GM21737 (cell line): ENCODE measurements around the gene SPATS2L.
"Not testable (repeated sequence)": the region's sequence is repeated elsewhere in the genome, so short reads cannot be mapped to it uniquely, and the experiment has no call there.

ENCODE experiments used
- ATAC-seq: cut with Tn5 transposase; IDR thresholded peaks from one replicate; pipeline ENCODE4 v1.9.1; 2021; ENCODE audit warnings: mild to moderate bottlenecking, moderate library complexity; ENCODE audit not compliant: unreplicated experiment

SPATS2L gene

DNA sequence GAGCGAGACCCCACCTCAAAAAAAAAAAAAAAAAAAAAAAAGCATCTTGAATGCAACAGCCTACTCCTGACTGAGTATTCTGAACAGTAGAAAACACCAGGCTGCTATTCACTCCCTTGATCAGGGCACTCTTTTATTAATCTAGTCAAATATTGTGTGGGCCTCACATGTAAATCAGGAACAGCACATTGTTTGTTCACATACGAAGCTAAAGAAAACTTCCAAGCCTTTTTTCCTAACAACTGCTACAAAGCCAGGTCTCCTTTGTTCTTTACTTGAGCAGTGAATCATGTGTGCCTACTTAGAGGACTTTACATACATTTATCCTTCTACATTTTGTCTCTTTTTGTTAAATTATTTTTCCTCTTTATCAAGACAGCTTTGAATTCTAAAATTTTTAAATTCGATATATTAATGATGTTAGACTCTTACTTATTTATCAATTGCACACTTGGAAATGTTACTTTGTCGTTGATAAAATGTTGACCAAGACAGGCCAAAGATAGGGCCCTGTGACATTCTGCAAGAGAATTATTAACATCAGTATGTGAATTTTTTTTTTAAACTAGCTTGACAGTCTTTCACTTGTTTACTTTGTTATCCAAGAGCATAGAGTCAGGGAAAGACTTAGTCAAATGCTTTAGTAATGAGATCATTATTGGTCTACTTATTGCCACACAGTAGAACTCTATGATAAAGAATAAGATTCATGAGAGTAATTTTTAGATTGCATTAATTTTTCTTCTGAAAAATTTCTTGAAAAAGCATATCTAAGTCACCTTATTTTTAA, 13.2 kb downstream of the SPATS2L start:
- ATAC-seq = no peak

- ATAC-seq = no peak
Measured at GRCh38 chr2:200320344-200320743, 13.9 kb downstream of the SPATS2L start.

DNA sequence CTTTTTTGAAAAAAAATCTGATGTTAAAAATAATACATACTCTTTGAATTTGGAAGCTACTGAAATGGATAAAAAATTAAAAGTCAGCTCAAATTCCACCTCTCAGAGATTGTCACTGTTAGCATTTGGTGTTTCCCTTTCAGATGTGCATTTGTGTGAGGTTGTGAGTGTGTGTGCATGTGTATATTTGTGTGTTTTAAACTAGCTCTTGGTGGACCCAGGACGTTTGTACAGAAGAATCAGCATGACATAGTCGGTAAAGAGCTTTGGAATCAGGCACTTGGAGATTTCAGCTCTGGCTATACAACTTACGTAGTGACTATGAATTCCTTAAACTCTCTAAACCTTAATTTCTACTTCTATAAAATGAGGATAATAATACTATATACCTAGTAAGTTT, 14.5 kb downstream of the SPATS2L start:
- no peak for ATAC-seq

GRCh38 chr2:200321780-200322534, 15.5 kb downstream of the SPATS2L start:
- ATAC-seq = no peak

- ATAC-seq = no peak
Measured at GRCh38 chr2:200322607-200323006, 16.1 kb downstream of the SPATS2L start.

DNA sequence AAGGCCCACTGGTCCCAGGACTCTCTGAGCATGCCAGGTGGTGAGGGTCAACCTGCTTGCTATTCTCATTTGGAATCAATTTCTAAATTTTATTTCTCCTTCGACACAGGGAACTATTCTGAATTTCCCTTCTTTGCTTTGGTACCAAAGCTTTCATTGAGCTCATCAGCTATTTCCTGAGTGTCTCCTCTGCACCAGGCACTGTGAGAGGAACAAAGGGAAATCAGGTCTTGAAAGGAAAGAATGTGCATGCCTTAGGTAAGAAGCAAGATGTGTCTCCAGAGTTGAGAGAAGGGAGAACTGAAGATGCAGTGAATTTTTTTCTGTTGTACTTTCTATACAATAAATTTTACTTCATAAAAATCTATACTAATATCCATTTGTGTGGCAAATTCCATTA, 17.9 kb downstream of the SPATS2L start:
- no peak for ATAC-seq

GRCh38 chr2:200329384-200329783, 22.9 kb downstream of the SPATS2L start:
- no peak for ATAC-seq

- no peak for ATAC-seq
Measured at GRCh38 chr2:200329798-200330197, 23.3 kb downstream of the SPATS2L start.

DNA sequence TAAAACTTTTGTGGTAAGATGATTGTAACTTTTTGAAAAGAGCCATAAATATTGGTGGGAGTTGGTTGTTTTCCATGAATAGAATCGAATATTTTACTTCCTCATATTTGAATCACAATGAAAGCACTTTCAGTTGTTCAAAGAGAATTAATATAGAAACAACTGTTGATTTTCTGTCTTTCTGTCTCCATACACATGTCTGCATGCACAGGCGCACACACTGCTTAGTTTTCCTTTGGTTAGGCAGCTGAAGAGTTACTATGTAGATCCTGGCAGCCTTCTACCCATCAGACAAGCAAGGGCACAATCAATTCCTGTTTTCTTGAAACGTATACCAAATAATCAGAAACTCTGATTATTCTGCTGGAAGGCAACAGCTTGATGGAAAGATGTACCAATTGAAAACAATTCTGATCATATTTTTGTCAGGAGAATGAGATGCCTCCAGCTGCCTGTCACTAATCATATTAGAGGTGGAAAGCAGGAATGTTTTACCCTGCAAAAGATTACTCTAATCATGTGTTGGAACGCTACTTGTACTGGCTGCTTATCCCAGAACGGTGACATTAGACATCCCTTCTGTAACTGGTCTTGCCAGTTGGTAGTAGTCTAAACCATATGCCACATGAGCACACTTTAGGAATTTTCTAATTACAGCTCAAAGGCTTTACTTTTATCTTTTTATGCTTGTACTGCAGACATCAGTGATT, 24.0 kb downstream of the SPATS2L start:
- no peak for ATAC-seq

- no peak for ATAC-seq
Measured at GRCh38 chr2:200331061-200331400, 24.5 kb downstream of the SPATS2L start.

DNA sequence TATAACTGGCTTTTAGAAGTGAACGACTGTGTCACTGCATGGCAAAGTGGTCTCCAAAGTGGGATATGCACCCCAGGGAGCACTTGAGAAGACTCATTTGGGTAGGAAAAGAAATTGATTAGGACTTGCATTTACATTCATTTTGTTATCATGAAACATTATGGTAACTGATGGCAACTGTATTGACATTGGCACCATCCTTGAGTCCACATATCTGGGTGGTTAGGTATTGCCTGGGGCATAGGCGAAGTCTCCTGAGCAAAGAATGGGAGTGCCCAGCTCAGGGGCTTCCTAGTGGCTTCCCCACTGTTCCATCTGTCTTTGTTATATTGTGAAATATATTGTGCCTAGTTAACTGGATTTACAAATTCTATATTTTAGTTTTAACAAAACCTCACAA, 29.2 kb downstream of the SPATS2L start:
- ATAC-seq = no peak

DNA sequence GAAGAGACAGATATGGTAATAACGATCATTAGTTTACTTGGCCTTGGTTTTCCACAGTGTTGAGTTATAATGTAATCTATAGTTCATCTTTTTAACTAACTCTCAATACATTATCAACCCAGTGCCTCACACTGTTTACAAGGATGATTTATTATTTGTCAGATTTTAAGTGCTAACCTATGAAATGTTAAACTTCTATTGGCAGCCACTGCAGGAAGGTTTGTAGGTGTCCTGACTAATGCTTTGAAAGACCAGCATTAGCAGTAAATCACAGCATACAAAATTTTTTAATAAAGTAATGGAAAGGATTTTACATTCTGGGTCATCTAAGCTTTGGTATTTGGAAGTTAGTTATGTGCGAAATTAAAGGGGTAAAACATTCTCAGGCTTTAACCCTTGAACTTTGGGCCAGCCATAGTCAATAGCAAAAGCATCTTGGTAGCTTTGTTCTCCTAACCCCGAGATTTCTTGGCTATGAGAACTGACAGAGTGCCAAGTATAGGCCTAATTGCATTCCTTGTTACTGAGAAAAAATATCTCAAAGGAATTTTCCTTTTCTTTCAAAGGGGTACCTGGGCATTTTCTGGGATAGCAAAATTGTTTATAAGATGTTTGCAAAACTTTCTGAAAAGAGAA, 30.6 kb downstream of the SPATS2L start:
- no peak for ATAC-seq

DNA sequence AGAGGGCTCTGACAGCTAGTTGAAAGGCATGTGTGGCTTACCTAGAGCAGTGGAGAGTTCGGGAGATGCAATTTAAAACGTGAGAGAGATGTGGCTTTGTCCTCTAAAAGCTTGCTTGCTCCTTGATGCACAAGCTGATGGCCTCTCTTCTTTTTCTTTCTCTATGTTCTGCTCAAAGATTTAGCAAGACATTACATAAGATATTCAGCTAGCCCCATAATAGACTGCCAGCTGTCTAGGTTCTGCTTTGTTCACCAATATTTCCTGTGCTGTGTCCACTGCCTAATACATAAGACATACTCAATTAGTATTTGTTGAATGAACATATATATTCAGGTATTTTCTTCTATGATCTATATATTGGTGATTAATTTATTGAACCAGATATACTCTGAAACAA, 31.1 kb downstream of the SPATS2L start:
- no peak for ATAC-seq

DNA sequence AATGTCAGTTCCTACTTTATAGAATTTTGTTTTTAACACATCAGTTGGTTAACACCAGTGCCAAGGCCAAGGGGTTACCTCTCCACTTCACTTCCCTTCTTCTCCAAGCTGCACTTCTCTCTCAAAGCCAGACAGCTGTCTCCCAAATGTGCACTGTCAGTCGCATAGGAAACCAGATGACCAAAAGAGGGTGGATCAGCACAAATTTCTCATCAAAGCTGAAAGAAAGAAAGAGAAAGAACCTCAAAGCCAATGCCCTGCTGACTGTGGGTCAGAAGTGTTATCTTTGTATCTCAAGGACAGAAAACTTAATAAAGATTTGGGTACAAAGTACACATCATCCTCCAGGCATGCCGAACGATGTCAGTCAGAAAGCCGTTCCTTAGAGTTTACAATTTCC, 32.2 kb downstream of the SPATS2L start:
- no peak for ATAC-seq

DNA sequence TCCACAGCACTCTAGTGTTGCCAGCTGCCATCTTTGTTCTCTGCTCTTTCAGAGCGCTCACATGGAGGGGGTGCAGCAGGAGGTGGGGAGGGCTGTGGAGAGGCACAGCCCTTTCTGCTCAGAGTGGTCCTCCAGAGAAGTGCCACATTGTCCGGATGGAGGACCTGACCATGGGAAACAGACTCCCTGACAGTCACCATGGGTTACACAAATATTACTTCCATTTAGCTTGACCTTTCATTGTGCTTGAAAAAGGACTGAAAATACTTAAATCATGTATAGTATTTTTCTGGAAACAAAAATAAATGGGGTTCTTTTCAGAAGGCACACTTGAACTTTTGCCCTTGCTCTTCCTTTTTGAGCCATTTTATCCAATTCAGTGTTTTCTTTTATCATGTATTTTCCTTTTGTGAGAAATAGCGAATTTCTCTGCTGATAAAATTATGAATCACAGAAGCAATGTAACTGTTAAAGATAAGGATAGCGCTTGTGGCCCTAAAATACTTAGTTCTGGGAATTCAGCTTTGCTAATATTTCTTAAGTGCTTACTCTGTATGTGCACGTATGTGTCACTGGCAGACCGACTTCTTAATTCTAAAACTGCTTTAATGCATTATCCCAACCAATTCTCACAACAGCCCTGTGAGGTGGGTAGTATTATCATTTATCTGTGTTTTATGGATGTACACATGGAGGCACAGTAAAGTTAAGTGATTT, 34.2 kb downstream of the SPATS2L start:
- ATAC-seq = no peak

- ATAC-seq = no peak
Measured at GRCh38 chr2:200341376-200341775, 34.9 kb downstream of the SPATS2L start.

DNA sequence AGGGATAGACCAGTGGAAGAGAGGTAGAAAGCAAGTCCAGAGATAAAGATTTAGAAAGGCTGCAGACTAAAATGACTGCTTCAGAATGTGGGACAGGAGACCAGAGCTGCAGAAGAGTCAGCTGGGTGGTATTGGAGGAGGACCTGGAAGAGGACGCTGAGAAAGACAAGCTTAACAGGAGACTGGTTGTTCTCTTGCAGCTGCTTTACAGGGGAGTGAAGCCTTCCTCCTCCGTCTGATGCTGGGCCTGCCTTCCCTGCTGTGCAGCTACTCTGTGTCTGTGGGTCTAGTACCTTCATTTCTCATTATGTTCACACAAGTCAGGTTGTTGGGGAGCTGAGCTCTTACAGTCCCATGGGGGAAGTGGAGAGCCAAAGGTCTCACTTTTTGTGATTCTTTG, 35.7 kb downstream of the SPATS2L start:
- ATAC-seq = no peak

DNA sequence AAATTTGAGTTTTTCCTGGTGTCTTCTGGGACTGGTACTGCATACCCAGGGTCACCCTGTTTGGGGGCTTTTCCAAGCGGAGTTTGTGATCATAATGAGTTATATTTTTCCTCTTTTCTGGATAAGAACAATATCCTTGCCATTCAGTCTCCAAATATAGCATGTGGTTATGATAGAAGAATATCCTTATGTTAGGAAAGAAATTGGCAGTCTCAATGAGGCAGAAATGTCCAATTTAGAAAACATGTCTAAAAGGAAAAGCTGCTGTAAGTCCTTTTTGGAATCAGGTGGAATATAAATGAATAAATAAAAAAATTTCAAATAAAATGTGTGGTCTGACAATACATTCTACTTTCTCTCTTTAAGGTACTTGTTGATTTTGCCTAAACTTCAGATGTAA, 36.2 kb downstream of the SPATS2L start:
- no peak for ATAC-seq

DNA sequence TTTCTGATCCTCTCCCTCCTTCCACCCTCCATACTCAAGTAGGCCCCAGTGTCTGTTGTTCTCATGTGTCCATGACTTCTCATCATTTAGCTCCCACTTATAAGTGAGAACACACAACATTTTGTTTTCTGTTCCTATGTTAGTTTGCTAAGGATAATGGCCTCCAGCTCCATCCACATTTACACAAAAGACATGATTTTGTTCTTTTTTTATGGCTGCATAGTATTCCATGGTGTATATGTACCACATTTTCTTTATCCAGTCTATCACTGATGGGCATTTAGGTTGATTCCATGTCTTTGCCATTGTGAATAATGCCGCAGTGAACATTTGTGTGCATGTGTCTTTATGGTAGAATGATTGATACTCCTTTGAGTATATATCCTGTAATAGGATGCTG, 37.7 kb downstream of the SPATS2L start:
- not testable (repeated sequence) for ATAC-seq

- no peak for ATAC-seq
Measured at GRCh38 chr2:200345975-200346374, 39.5 kb downstream of the SPATS2L start.

- no peak for ATAC-seq
Measured at GRCh38 chr2:200347301-200347700, 40.8 kb downstream of the SPATS2L start.
